Upper lobe of left lung (tissue), 4 donors: Measurements from ENCODE around the gene HOXD13.

Experiments
- CTCF ChIP-seq, 6 experiments: fragments of 450-650 bp in 4 of 6; fragments of 200-600 bp in 2 of 6; sonication (generic) in 2 of 6; IDR thresholded peaks; one replicate each; pipeline ENCODE4 v1.5.1; 2016 to 2019; ENCODE audit warnings: antibody characterized with exemption in 6 of 6
- EP300 ChIP-seq, 4 donors: sonication (generic); formaldehyde crosslinking; IDR thresholded peaks; one replicate each; pipeline ENCODE4 v1.5.1; 2017; ENCODE audit warnings: antibody characterized with exemption in 4 of 4, control low read depth in 2 of 4
- POLR2A ChIP-seq, 4 donors: fragments of 450-650 bp; IDR thresholded peaks; one replicate each; pipeline ENCODE4 v1.5.1; 2016 to 2017; ENCODE audit warnings: antibody characterized with exemption in 4 of 4, mild to moderate bottlenecking in 2 of 4
- POLR2AphosphoS5 ChIP-seq, 2 donors: sonication (generic); formaldehyde crosslinking; IDR thresholded peaks; one replicate each; pipeline ENCODE4 v1.5.1; 2017; ENCODE audit warnings: antibody characterized with exemption in 2 of 2

DNA sequence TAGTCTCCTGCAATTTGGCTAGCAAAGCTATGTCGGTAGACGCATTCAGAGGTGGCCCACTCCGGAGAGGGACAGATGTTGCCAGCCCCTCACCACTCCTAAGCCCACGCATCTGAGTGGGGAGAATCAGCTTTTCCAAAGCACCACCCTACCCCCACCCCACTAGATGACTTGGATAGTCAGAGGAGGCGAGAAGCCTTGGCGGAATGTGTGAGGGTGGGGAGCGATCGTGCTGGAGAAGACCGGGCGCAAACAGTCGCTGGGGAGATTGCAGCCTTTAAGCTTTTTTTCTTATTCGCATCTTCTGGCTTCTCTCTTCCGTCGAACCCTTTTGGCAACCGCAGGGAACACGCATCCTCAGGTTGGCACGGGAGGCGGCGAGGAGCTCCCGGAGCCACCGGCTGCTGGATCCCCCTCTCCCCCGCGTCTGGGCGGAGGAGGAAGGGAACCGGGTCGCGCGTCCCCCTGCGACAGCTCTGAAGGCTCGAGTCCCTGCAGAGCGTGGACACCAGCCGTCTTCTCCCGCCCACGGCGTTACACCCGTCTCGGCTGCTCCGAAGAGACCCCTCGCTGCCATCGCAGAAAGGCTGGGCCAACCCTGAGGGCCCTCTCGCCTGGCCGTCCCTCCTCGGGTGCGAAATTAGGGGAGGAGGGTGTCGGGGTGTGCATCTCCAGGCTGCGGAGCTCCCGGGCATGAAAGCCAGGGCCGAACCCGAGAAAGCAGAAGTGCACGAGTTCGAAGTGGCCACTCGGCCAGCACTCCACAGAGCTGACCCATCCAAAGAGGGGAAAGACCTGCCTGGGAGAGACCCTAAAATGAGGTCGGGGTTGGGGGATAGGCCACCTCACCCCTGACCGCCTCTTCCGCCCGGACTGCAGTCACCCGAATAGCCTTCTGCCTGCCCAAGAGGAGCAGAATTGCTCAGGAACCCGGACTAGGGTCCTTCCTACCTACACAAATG is 20.9 kb upstream of the HOXD13 start:
- TF ChIP-seq CTCF (IDR thresholded peaks at IDR 0.05) (no peak), EP300 (IDR thresholded peaks at IDR 0.05) (no peak), POLR2AphosphoS5 (IDR thresholded peaks at IDR 0.05) (no peak), POLR2A (IDR thresholded peaks at IDR 0.05) (no peak)
